ENCODE measurements around the gene SBK2.
"Not testable (repeated sequence)": the region's sequence is repeated elsewhere in the genome, so short reads cannot be mapped to it uniquely, and the experiment has no call there.

The SBK2 gene

DNA sequence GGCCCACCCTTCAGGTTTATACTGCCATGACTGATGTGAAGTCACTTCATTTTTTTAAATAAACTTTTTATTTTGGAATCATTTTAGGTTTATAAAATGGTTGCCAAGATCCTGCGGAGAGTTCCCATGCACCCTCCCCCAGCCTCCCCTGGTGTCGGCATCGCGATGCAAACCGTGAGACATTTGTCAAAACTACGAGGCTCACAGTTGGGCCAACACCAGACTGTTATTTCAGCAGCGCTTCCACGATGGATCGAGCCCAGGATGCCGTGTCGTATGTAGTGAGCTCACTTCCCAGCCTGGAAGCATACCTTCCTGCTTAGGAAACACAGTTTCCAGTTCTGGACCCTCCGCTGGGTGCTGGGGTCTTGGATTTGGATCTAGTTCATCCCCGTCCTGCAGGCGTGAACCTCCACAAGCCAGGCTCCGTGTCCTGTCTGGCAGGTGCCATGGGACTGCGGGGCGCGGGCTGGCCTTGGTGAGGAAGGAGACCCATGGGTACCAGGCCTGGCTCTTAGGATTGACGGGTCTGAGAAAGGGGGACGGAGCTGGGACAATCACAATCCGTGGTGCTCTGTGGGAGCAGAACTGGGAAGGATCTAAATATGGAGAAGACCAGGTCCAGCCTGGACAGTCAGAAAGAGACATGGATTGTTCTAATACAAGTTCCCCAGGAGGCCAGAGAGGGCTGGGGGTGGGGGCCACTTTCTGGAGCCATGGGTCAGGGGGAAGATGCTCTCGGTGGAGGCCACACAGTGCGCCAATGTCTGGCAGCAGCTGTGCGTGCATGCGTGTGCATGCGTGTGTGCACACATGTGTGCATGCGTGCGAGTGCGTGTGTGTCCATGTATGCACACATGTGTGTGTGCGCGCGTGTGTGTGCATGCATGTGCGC lies 2.4 kb upstream of the SBK2 start:
- no peak for TF ChIP-seq CTCF (IDR thresholded peaks at IDR 0.05; ENCODE audit: low read depth, low read length)
- DNase-seq (ENCODE audit: extremely low read depth, low read depth), result no peak

- no peak for DNase-seq (ENCODE audit: extremely low read depth, low read depth)
- no peak for TF ChIP-seq CTCF (IDR thresholded peaks at IDR 0.05; ENCODE audit: low read depth, low read length)
These were observed 1.2 kb upstream of the SBK2 start for GRCh38 chr19:55538132-55538531.

- DNase-seq (ENCODE audit: extremely low read depth, low read depth), result no peak
- TF ChIP-seq CTCF (IDR thresholded peaks at IDR 0.05; ENCODE audit: low read depth, low read length), result no peak
These were observed 793 bp upstream of the SBK2 start for GRCh38 chr19:55537741-55538111.

DNA sequence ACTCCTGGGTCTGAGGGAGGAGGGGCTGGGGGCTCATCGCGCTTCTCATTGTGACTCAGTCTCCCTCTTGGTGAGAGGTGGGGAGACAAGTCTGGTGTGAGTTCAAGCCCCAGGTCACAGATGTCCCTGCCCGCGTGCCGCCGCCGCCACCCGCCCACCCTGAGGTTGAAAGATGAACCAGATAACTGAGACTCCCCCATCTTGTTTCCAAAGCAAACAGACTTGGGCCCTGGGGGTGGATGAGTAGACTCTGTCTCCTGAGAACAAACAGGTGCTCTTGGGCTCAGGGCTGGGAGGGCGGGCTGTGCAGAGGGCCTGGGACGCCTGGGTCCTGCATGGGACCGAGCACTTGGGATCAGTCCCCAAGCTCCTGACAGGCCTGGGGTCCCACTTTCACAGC lies 567 bp downstream of the SBK2 start:
- no peak for DNase-seq (ENCODE audit: extremely low read depth, low read depth)
- TF ChIP-seq CTCF (IDR thresholded peaks at IDR 0.05; ENCODE audit: low read depth, low read length), result no peak

DNA sequence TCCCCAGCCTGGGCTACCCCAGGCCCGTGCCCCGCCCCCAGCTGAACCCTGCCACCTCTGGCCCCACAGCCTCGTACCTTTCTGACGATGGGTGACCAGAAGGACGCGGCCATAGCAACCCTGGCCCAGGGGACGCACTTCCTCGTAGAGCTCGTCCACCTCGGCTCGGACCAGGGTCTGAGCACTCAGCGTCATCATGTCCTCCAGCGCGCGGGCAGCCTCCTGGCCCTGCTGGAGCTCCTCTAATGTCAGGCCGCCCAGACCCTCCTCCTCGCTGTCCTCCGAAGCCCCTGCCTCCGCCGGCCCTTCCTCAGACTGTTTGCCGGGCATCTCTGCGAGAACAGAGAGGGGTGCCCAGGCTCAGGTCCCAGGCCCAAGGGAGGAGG lies 975 bp downstream of the SBK2 start:
- no peak for DNase-seq (ENCODE audit: extremely low read depth, low read depth)
- no peak for TF ChIP-seq CTCF (IDR thresholded peaks at IDR 0.05; ENCODE audit: low read depth, low read length)

DNA sequence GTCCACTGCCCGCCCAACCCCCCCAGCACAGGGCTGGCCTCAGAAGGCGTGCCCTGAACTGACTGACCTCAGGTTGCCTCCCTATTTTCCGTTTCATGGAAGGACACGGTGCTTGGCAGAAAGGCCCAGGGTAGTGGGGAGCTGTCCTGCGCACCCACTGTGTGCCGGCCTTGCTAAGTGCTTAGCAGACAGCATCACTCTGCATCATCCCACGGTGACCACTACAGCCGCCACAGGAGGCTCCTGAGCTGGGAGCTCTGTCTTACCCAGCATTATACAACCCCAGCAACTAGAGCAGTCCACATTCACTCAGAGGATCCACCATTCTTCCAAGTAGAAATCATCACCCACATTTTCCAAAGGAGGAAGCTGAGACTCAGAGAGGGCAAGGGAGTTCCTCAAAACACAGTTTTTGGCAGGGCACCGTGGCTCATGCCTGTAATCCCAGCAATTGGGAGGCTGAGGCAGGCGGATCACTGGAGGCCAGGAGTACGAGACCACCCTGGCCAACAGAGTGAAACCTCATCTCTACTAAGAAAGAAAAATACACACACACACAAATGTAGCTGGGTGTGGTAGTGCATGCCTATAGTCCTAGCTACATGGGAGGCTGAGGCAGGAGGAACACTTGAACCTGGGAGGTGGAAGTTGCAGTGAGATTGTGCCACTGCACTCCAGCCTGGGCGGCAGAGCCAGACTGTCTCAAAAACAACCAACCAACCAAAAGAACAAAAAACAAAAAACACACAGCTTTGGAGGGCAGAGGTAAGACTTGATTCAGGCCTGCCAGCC lies 1.6 kb downstream of the SBK2 start:
- no peak for TF ChIP-seq CTCF (IDR thresholded peaks at IDR 0.05; ENCODE audit: low read depth, low read length)
- DNase-seq (ENCODE audit: extremely low read depth, low read depth), result no peak

- not testable (repeated sequence) for DNase-seq (ENCODE audit: extremely low read depth, low read depth)
These were observed 2.7 kb downstream of the SBK2 start for GRCh38 chr19:55534280-55534679.
